NCI-H526 treated with DMSO at 0.1 percent for 48 hours (cell line): ENCODE data around the gene AHRR.
"Not testable (repeated sequence)": the region's sequence is repeated elsewhere in the genome, so short reads cannot be mapped to it uniquely, and the experiment has no call there.

Experiments
- DNase-seq: peaks from one replicate; lab custom pipeline; 2025; lab: John Stamatoyannopoulos, UW

The AHRR gene

DNA sequence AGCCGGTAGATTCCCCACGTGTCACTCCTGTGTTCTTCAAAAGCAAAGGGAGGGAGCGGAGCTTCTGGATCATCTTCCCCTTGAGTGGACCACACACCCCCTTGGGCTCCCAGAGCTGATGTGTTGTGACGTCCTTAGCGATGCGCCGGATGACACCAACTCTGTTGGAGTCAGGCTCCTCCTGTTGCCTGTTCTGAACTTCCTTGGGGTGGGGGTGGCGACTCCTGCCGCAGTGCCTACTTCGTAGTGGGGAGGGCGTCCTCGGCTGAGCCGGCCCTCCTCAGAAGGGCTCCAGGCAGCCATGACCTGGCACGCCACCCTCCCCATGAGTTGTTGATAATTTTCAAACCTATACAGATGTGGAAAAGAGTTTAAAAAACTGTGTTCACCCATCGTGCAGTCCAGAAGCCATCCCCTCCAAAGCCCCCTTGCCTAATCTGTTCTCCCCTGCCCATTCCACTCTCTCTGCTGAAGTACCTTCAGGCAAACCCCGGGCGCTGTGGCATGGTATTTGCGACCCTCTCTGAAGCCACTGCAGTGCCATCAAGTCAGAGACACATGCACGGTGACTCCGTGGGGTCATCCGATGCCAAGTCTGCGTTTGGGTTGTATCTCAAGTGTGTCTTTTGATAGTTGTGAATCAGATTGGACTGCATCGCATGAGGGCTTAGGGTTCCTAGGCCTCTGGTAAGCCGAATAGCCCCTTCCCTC, 138.2 kb downstream of the AHRR start:
- DNase-seq: no peak

DNA sequence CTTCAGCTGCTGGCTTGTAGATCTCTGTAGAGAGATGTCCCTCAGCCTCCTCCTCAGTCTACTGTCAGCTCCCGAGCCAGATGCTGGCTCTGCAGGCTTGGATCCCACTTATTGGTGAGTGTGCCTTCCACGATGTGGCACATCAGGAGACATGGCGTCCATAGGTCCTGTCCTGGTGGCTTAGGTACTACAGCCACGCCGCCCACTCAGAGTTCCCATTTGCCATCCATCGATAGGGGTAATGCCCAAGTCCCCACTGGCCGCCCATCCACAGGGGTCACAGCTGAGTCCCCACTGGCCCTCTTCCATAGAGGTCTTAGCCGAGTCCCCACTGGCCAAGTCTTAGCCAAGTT, 138.7 kb downstream of the AHRR start:
- no peak for DNase-seq

DNA sequence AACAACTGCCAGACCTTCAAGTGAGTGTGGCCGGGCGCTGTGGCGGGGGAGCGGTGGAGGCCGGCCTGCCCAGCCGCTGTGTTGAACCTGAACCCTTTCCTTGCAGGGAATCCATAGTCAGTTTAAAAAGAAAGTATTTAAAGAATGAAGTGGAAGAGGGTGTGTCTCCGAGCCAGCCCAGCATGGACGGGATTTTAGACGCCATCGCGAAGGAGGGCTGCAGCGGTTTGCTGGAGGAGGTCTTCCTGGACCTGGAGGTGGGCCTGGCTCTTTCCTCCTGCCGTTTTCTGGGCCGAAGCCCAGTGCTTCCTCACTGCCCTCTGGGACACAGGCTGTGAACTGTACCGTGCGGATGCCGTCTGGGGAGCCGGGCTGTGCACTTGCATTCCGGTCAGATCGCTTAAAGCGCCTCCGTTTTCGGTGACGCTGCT, 140.6 kb downstream of the AHRR start:
- DNase-seq: no peak

DNA sequence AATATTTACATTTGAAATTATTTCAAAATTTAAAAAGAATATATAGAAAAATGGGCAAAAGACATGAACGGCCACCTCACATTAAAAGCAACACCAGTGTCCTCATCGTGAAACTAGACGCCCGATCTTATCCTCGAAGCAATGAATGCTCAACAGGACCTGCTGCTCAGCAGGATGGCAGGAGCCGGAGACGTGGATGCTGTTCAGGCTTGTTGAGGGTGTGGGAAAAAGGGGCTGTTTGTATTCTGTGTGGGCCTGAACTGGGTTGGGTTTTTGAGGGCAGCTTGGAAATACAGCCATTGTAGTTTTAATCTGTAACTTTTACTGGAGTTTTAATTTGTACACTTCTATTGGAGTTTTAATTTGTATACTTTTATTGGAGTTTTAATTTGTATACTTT, 141.8 kb downstream of the AHRR start:
- DNase-seq: no peak

DNA sequence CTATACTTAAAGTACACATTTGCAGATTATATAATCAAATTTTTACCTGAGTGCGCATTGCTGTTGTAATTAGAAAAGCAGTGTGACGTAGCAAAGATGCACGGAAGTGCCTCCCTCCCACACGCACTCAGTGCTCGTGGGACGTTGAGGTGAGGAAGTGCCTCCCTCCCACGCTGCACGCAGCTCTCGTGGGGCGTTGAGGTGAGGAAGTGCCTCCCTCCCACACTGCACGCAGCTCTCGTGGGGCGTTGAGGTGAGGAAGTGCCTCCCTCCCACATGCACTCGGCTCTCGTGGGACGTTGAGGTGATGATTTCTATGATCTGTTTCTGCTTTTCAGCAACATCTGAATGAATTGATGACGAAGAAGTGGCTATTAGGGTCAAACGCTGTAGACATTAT, 142.4 kb downstream of the AHRR start:
- no peak for DNase-seq

DNA sequence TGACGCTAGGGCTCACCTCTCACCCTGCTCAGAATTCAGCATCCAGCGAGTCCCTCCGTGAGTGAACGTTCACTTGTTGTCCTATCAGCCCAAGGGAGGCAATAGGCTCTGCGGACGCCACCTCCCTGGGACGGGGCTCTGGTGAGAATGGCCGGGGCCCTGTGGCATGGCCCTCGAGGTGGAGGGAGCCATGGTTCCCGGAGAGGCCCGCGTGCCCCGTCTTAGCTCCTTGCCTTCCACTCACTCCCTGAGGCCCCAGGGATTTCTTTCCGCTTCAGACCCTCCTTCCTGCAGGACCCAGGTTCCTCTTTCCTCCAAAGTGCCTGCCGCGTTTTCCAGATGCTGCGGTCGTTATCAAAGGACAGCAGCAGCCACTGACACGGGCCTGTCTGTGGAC, 142.9 kb downstream of the AHRR start:
- no peak for DNase-seq

DNA sequence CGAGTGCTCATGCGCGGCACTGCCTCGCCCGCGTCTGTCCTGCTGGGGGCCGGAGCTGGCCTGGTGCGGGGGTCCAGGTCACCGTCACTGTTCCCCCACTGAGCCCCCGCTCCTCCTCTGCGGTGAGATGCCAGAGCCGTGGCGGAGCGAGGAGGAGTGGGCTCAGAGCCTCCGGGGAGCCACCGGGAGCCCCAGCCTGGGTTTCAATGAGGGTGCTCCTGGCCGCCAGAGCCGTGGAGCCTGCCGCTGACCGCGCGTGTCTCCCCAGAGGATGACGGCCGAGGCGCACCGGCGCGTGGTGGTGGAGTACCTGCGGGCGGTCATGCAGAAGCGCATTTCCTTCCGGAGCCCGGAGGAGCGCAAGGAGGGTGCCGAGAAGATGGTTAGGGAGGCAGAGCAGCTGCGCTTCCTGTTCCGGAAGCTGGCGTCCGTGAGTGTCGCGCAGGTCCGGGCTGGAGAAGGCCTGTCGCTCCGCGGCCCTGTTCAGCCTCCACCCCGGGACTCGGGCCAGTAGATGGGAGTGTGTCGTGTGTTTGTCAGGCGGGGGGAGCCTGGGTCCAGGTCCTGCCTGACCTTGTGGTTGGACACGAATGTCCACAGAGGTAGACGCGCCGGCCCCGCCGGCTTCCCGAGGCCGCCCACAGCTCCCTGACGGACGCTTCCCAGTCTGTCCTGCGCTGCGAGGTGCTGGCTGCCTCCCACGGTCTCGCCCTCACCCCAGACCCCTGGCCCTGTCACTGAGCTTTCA, 143.5 kb downstream of the AHRR start:
- DNase-seq: no peak

DNA sequence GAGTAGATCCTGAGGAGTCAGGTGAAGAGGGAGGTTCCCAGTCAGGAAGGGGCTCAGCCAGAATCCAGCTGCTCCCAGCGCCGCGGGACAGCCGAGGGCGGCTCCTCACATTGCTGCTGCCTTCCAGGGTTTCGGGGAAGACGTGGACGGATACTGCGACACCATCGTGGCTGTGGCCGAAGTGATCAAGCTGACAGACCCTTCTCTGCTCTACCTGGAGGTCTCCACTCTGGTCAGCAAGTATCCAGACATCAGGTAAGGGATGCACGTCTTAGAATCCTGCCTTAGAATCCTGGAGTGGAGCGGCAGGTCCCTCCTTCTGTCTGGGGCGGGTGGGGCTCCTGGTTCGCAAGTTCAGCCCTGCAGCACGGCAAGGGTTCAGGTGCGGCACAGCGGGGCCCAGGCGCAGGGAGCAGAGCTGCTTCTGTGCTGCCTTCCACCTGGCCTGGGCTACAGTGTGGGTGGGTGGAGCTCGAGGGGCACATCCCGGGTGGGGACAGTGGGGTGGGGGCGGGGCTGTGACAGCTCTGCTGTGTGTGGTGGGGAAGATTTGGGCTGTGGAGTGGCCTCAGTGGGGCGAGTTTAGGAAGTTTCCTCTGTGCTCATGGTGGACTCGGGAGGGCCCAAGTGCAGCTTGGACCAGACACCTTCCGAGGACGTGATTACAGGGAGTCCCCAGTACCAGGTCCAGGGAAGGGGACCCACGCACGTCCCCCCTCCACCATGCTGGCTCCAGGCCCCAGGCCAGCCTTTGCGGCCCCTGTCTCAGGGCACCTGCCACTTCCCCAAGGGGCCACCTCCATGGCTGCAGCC, 144.3 kb downstream of the AHRR start:
- DNase-seq: no peak

DNA sequence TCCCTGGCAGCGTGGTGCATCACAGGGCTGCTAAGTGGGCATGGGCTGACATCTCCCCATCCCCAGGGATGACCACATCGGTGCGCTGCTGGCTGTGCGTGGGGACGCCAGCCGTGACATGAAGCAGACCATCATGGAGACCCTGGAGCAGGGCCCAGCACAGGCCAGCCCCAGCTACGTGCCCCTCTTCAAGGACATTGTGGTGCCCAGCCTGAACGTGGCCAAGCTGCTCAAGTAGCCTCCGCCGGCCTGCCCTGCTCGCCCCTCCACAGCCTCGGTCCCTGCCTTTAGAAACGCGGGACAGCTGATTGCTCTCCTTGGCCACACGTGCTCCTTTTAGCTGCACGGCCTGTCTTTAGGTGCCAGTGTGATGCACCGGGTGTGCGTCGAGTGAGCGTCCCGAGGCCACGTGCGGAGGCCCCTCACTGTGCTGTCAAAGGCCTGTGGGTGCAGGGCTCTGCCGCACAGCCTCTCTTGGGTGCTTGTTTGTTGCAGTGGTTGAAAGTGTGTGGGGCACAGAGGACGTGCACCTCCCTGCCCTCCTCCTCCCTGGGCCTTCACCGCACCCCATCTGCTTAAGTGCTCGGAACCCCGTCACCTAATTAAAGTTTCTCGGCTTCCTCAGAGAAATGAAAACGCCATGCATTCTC, 145.3 kb downstream of the AHRR start:
- DNase-seq: no peak

DNA sequence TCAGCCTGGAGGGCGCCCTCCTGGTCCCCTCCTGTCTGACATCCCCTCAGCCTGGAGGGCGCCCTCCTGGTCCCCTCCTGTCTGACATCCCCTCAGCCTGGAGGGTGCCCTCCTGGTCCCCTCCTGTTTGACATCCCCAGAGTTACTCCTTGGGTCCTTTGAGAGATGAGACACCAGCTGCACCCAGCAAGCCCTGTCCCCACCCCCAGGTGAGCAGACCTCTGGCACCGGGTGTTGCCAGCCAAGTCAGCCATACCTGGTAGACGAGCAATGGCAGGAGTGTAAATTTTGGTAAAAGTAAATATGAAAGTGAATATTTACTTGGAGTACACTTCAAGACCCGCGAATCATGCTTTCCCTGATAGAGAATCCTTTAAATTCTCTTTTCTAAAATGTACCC, 146.9 kb downstream of the AHRR start:
- DNase-seq: no peak

DNA sequence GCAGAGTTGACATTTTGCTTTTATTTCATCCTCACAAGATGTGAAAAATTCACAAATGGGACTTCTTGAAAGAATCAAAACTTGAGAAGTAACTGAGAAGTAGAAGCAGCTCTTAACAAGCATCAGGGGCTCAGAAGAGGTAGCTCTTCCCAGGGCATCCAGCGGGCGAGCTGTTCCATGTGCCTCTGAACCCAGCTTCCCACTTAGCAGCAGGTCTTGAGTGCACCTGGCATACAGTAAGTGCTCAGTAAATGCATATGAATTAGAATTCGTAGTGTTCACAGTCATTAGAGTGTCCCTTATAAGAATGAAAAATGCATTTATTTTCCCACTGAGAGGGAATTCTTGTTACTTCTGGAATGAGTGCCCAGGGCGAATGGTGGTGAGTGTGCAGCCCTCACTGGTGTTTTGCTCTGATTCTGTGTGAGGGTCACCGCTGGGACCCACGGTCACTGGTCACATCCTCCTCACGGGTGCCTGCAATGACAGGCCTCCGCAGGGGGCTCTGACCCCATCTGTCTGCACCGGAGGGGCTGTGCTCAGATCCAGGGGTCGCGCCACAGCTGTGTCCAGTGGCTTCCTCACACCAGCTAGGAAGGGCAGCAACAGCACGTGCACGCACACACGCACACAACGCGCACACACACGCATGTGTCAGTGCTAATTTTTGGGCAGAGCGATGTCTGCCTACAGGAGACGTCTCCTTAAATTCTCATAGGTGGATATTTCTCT, 148.4 kb downstream of the AHRR start:
- DNase-seq: no peak

DNA sequence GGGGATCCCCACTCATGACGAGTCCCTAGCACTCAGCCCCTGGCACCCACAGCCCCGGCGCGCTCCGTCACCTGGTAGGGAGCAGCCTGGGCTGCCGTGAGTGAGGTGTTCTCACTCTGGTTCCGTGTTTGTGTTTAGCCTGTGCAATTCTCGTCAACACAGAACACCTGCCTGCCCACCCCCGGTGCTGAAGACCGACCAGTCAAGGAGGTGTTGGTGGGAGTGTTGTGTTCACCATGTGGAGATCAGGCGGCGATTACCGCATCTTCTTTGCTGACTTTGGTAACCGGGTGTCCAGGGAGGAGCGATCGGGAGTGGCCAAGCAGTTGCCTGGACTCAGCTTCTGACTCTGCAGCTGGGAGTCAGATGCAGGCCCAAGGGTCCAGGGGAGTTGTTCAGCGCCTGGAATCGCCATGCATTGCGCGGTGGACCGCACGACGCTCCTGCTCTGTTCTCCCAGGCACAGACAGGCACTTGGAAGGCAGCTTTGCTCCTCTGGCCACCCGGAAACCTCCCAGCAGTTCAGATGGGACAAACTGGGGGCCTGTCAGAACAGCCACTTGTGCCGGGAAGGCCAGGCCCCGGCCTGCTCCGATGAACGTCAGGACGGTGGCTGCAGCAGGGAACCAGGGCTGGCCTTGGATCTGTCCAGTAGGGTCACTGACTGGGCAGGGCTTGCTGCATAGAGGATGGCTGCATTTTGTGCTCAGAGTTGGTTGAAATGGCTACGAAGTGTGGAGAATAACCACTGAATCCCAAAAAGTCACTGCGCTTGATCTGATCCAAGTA, 149.6 kb downstream of the AHRR start:
- DNase-seq: no peak

DNA sequence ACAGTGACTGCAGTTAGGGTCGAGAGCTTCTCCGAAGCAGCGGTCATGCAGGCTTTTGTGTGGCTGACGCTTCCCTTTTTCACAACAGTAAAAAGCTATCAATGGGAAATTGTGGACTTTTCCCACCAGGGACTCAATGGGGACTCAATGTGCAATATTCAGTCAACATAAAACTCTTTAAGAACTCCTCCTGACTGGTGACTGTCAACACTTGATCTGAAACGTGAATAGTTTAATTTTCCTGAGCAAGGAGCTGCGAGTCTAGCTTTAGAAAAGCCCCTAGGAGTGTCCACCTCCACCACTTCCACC, 150.2 kb downstream of the AHRR start:
- no peak for DNase-seq

DNA sequence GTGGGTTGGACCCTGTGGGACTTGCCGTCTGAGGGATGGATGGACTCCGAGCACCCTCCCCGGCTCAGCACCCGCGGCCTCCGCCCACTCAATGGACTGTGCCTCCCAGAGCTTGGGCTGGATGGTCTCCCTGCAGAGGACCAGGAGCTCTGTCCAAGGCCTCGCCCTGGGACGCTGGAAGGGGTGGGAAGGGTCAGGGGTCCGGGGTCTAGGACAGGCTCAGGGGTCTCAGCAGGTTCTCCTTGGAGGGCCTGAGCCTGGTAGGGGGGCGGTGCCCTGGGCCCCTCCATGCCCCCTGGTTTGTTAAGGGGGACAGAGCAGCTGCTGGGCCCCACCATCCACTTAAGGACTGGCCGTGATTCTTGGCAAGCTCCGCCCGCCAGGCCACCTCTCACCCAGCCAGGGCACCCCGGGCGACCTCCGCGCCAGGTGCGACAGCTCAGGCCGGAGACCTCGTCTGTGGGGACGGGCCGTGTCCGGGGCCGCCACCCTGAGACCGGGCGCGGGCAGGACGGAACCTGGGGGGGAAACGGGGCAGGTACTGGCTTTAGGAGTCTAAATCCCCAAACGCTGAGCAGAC, 150.7 kb downstream of the AHRR start:
- no peak for DNase-seq

DNA sequence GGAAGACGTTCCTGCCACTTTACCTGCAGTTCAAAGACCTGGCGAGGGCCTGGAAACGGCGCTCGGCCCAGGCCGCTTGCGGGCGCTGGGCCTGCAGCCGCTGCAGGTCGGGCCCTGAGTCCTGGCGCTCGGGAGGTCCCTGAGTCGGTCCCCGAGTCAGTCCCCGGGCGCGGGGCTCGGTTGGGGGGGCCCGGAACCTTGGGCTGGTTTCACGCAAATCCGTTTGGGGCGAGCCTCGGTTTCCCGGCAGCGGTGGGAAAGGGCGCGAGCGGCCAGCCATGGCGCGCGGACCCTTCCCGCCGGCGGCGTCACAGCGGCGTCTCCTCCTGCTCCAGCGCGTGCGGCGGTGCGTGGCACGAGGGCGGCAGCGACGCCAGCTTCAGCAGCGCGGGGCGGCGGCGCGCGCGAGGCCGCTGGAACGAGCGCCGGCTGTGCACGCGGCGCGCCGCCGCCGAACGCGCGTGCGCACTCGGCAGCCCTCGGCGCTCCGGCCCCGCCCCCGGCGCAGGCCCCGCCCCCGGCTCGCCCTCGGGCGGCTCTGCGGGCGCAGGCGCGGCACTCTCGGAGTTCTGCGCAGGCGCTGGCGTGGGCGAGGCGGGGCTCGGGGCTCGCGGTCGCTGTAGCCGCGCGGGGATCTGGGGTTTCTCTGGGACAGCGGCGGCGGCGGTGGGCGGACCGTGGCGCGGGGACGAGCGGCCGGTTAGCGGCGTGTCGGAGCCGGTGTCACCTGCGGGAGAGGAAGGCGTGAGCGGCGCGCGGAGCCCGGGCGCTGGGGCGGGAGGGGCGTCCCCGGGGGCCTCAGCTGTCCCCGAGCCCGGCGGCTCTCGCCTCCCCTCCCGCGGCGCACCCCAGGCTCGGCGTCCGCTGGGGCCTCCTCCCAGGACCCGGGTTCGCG, 151.4 kb downstream of the AHRR start:
- peak; percentile 52 for DNase-seq

DNA sequence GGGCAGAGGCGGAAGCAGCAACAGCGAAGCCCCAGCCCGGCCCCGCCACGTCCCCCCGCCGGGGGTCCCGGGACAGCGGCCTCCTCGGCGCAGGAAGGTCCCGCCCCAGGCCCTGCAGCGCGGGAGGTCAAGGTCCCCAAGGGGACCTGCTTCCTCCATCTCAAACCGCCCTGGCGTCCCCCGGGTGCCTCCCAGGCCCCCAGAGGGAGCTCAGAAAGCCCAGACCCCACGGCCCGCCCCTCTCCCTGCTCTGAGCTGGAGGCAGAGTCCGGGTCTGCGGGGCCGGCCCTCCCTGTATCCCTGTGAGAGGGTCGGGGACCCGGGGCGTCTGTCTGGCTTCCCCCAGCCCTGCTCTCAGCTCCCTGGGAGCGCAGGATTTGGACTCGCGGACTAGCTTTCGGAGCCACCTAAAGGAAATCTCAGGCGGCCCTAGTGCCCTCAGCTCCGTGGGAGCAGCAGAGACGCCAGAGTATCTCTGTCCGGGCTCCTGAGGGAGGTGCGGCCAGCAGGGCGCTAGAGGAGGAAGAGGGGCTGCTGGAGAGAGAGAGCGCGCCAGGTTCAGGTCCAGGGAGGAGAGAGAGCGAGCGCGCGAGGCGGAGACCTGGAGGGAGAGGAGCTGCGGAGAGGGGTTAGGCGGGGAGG, 152.2 kb downstream of the AHRR start:
- peak; percentile 14 for DNase-seq

DNA sequence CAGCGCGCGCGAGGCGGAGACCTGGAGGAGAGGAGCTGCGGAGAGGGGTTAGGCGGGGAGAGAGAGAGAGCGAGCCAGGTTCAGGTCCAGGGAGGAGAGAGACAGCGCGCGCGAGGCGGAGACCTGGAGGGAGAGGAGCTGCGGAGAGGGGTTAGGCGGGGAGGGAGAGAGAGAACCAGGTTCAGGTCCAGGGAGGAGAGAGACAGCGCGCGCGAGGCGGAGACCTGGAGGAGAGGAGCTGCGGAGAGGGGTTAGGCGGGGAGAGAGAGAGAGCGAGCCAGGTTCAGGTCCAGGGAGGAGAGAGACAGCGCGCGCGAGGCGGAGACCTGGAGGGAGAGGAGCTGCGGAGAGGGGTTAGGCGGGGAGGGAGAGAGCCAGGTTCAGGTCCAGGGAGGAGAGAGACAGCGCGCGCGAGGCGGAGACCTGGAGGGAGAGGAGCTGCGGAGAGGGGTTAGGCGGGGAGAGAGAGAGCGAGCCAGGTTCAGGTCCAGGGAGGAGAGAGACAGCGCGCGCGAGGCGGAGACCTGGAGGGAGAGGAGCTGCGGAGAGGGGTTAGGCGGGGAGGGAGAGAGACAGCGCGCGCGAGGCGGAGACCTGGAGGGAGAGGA, 152.8 kb downstream of the AHRR start:
- not testable (repeated sequence) for DNase-seq

DNA sequence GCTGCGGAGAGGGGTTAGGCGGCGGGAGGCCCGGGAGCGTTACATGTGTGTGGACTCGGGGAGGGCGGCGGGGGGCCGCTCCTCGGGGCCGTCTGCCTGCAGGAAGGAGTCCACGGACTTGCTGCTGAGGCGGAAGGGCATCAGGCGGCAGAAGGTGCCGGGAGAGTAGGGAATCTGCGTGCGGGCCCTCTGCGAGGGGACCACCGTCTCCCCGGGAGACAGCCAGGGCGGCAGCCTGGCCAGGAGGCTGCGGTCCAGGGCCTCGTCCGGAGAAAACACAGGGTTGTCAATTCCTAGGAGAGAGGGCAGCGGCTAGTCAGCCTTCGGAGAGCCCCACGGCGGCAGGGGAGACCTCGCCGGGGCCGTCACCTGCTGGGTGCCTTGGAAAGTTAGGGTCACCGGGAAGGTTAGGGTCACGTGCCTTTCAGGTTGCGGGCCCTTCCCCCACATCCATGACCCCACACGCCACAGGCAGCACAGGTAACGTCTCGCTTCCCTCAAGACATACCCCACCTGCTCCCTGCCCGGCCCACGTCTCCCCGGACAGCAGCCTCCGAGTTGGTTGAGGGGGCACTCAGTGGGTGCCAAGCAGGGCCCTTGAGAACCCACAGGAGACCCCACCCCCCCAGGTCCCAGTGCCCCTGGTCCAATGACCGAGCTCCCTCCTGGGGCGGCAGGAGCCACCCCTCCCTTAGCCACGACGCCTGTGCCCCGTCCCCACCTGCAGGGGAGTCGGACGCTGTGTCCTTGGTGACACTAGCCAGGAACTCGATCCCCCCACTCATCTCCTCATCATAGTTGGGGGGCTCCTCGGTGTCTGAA, 153.5 kb downstream of the AHRR start:
- no peak for DNase-seq
